ENCODE data around the gene FEV. TPM values are rescaled to one million over a fixed set of nuclear protein-coding genes. Genes with fewer than 3 reads are reported as not detected.

The FEV gene
- total and polyA plus RNA-seq, 2 donors (not counting 3 experiments of a cell fraction or from before 2014, with no cell fraction given), result not detected

- ChIA-PET CTCF (interaction anchor here (0.5 to 10.4 kb wide), 28 partner anchors 9 to 588 kb away, joined by 3 to 164 read pairs (median 4); partner anchors contain the start of genes CDK5R2, FEV and IHH), POLR2A (no interaction called here)
- Histone ChIP-seq H3K4me2 (ENCODE audit: insufficient read depth, low read length) (peak overlapping the region; percentile 20), H4K20me1 (replicated peaks; ENCODE audit: control insufficient read depth, extremely low read depth, insufficient read depth, low read length) (no peaks in the 10 kb centered on the region), H3K4me1 (ENCODE audit: control insufficient read depth, extremely low read depth, insufficient read depth, low read length) (peaks cover 5% of the 10 kb centered on the region), H3K79me2 (ENCODE audit: control insufficient read depth, insufficient read depth, low read length) (no peaks in the 10 kb centered on the region), H3K9me3 (replicated peaks; ENCODE audit: control insufficient read depth, insufficient read depth, low read length) (no peaks in the 10 kb centered on the region), H3K27me3 (ENCODE audit: control insufficient read depth in 2 of 2, insufficient read depth in 2 of 2, low read length in 2 of 2) (peaks cover 79 to 83% of the 10 kb centered on the region in 2 experiments), H3K4me3 (replicated peaks in 1 of 3; ENCODE audit: insufficient read depth in 1 of 3, low read depth in 1 of 3, low read length in 3 of 3) (no peak overlapping the region), H3K9ac (replicated peaks; ENCODE audit: extremely low read depth, insufficient read depth, low read length) (no peak overlapping the region), H3K36me3 (ENCODE audit: control insufficient read depth in 2 of 2, extremely low read depth in 1 of 2, insufficient read depth in 2 of 2, low read length in 2 of 2) (no peaks in the 10 kb centered on the region), H3K27ac (ENCODE audit: insufficient read depth, low read depth, low read length) (no peak overlapping the region), H2AFZ (ENCODE audit: low read depth, low read length) (peak overlapping the region; percentile 18), H3K9me1 (replicated peaks; ENCODE audit: control insufficient read depth, extremely low read depth, insufficient read depth, low read length) (no peaks in the 10 kb centered on the region)
- FAIRE-seq (peak; percentile 78), DNase-seq (ENCODE audit: low read depth, low spot score) (peak; percentile 65)
- TF ChIP-seq MAX (IDR thresholded peaks at IDR 0.05; ENCODE audit: insufficient read depth, insufficient read length) (no peak), EZH2 (IDR thresholded peaks at IDR 0.05; ENCODE audit: borderline replicate concordance, low read depth, low read length, severe bottlenecking) (peak; percentile 65), POLR2A (IDR thresholded peaks at IDR 0.05; ENCODE audit: low read depth, low read length) (no peak), FOS (IDR thresholded peaks at IDR 0.05; ENCODE audit: borderline replicate concordance, insufficient read depth, low read length) (no peak), GATA2 (IDR thresholded peaks at IDR 0.05; ENCODE audit: insufficient read depth, insufficient read length, low read depth, low read length) (no peak), POLR2AphosphoS5 (IDR thresholded peaks at IDR 0.05; ENCODE audit: insufficient read depth, low read depth, low read length) (no peak), JUN (IDR thresholded peaks at IDR 0.05; ENCODE audit: borderline replicate concordance, insufficient read depth, insufficient read length, low read depth) (no peak), MYC (IDR thresholded peaks at IDR 0.05; ENCODE audit: low read depth, low read length) (no peak)
- TF ChIP-seq, protein P1, sequence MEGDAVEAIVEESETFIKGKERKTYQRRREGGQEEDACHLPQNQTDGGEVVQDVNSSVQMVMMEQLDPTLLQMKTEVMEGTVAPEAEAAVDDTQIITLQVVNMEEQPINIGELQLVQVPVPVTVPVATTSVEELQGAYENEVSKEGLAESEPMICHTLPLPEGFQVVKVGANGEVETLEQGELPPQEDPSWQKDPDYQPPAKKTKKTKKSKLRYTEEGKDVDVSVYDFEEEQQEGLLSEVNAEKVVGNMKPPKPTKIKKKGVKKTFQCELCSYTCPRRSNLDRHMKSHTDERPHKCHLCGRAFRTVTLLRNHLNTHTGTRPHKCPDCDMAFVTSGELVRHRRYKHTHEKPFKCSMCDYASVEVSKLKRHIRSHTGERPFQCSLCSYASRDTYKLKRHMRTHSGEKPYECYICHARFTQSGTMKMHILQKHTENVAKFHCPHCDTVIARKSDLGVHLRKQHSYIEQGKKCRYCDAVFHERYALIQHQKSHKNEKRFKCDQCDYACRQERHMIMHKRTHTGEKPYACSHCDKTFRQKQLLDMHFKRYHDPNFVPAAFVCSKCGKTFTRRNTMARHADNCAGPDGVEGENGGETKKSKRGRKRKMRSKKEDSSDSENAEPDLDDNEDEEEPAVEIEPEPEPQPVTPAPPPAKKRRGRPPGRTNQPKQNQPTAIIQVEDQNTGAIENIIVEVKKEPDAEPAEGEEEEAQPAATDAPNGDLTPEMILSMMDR (IDR thresholded peaks at IDR 0.05; ENCODE audit: extremely low read depth in 1 of 2, insufficient read depth in 1 of 2, low read depth in 1 of 2, low read length in 2 of 2), result peak; percentile 73 to 94
- dilution Hi-C loops (cut with MboI; ENCODE audit: extremely low pct_ligation_motif_present, low sequenced_read_pairs), result no loop called here
- intact Hi-C loops (cut with micrococcal nuclease), result no loop called here
- BruUV-seq (replicated peaks), result no TSS peak
These were observed 11.2 kb upstream of the FEV start for GRCh38 chr2:218995972-218996711.
